Measurements from ENCODE around the gene PRAME.

Gene PRAME

GRCh38 chr22:22598144-22598543, 39.1 kb upstream of the PRAME start:
- TF ChIP-seq CTCF (conservative IDR thresholded peaks at IDR 0.05) (no peak), ZFX (IDR thresholded peaks at IDR 0.05) (no peak)

DNA sequence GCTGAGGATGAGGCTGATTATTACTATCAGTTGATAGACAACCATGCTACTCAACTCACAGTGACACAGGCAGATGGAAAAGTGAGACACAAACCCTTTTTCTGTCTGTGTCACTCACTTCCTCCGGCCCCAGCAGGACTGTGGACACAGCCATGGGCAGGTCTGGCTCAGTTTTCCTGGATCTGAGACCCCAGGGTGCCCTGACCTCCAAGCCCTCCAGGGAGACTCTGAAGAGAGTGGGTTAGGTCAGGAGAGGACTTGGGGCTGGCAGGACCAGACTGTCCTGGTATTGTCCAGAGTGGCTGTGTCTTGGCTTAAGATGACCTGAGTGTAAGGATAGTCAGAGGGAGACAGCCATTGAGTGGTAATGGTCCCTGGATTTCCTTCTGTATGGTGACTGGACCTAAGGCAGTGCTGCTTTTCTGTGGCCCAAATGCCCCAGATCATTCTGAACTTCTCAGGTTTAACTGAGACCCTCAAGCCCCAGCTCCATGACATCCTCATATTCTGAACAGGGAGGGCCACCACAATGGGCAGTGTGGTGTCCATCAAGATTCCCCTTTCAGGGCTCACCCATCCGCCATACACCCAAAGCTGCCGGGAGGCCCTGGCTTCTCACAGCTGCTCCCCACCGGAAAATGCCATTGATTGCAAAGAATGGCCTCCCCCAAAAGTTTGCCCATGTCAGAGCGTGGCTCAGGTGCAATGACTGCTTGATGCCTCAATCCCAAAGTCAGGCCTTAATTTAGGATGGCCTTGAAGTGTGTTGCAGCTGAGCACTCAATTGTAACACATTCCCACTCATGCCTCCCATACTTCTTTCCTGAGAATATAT, 36.2 kb upstream of the PRAME start:
- no peak for TF ChIP-seq ZFX (IDR thresholded peaks at IDR 0.05)
- TF ChIP-seq CTCF (conservative IDR thresholded peaks at IDR 0.05): no peak
- no peak overlapping the region for H3K27ac ChIP-seq

More at GRCh38 chr22:22598144-22598543, 39.1 kb upstream of the PRAME start:
- no peak overlapping the region for H3K27ac ChIP-seq

- TF ChIP-seq ZFX (IDR thresholded peaks at IDR 0.05) (no peak), CTCF (conservative IDR thresholded peaks at IDR 0.05) (peak; percentile 93)
- no peak overlapping the region for H3K27ac ChIP-seq
These were observed 35.0 kb upstream of the PRAME start for GRCh38 chr22:22593964-22594656.

DNA sequence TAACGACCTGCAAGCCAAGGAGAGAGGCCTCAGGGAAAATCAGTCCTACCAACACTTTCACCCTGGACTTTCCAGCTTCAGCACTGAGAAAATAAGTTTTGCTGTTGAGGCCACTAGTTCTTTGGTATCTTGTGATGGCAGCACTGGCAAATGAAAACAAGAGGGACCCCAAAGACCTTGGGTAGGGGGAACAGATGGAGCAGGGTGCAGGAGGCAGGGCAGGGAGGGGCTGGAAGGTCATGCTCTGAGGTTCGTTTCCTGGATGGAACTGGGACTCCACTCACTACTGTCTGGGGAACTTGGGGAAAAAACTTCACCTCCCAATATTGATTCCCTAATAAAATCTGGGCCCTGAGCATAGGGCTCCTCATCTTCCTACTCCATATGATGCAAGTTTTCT, 34.2 kb upstream of the PRAME start:
- H3K27ac ChIP-seq: no peak overlapping the region
- TF ChIP-seq CTCF (conservative IDR thresholded peaks at IDR 0.05) (no peak), ZFX (IDR thresholded peaks at IDR 0.05) (no peak)

DNA sequence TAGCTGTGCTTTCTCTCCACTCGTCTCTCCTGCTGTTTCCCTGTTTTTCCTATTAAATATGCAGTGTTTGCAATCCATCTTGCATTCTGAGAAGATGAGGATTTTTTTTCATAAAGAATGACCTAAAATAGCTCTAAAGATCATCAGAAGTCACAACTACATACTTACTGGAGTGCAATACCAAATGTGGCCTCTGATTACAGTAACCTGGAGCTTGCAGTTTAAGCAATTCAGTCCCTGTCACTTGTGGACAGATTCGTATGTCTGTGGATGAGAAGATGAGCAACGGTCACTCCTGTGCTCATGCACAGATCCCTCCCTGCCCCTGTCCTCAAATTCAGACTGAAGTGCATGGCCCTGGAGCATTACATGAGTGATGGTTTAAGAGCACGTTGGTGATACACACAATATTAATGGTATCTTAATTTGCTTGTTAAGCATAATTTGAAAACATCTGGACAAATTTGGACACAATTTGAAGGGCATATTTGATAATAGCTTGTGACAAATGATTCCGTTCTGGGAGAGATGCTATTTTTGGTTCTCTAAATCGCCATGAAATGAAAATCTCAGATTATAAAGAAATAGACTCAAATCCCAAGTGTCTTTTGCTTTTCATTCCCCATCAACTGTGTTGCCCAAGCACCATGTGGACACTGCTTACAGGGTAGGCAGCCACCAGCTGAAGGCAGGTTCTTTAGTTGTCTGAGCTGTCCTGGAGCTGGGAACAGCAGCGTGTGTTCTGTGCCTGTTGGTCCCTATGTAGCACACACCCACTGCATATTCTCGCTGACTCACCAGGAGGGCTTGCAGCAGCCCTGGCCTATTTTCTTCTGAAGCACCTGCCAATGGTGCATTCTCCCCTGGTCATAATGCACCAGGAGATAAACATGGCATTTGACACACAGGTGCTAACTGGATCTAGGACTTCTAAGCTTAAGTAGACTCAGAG, 32.6 kb upstream of the PRAME start:
- no peak; the same call in 1 of the 2 replicates for TF ChIP-seq CTCF (conservative IDR thresholded peaks at IDR 0.05)
- TF ChIP-seq ZFX (IDR thresholded peaks at IDR 0.05): no peak
- H3K27ac ChIP-seq: no peak overlapping the region

DNA sequence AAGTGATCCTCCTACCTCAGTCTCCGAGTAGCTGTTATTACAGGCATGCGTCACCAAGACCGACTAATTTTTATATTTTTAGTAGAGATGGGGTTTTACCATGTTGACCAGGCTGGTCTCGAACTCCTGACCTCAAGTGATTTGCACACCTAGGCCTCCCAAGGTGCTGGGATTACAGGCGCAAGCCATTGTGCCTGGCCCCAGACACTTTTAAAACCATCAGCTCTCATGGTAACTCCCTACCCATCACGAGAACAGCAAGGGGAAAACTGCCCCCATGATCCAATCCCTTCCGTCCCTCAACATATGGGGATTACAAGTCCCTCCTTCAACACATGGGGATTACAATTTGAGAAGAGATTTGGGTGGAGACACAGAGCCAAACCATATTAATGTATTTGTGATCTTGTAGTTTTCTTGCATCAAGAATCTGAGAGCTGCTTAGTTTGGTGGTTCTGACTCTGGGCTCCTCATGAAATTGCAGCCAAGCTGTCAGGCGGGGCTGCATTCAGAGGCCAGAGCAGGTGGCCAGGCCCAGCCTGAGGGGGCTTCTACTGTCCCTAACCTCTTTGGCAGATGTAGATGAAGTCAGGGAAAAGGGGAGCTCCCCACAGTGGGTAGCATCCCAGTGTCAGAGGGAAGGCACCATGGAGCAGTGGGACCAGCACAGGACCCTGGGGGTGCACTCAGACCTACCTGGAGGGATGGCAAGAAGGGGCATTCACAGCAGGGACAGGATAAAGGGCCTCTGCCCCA, 31.2 kb upstream of the PRAME start:
- TF ChIP-seq CTCF (conservative IDR thresholded peaks at IDR 0.05): no peak
- TF ChIP-seq ZFX (IDR thresholded peaks at IDR 0.05): no peak

More for the DNA sequence above, 31.2 kb upstream of the PRAME start:
- no peak overlapping the region for H3K27ac ChIP-seq
